GM12878 (cell line): ENCODE data around the gene SLC35F3. TPM values are rescaled to one million over a fixed set of nuclear protein-coding genes. Genes with fewer than 3 reads are reported as not detected.

Experiments used
- ATAC-seq: fragments of 200-7000 bp; cut with Tn5 transposase; 3 replicates; pipeline ENCODE4 v1.9.1; 2020; ENCODE audit warnings: mild to moderate bottlenecking, moderate library complexity
- BruUV-seq: library from RNA; stranded (reverse); fragments of 400-500 nt; replicated peaks from 2 replicates; lab custom pipeline; 2021; lab: Mats Ljungman, UMichigan
- CTCF ChIA-PET: fragments of 300-600 bp; sonication (Branson Sonifier 250); formaldehyde crosslinking; extraction: SDS; loops from one replicate; lab custom pipeline; 2021; ENCODE audit warnings: inconsistent platforms; lab: Yijun Ruan, JAX
- POLR2A ChIA-PET: fragments of 350-600 bp; formaldehyde crosslinking; extraction: SDS; loops from one replicate; lab custom pipeline; 2021; ENCODE audit warnings: inconsistent platforms; lab: Charles Lee
- RAD21 ChIA-PET: fragments of 300-600 bp; sonication (Branson Sonifier 250); formaldehyde crosslinking; loops from one replicate; lab custom pipeline; 2023; ENCODE audit warnings: antibody characterized with exemption; ENCODE audit not compliant: unreplicated experiment; lab: Charles Lee
- SMC1A ChIA-PET: fragments of 300-600 bp; sonication (Branson Sonifier 250); formaldehyde crosslinking; loops from one replicate; lab custom pipeline; 2023; ENCODE audit not compliant: unreplicated experiment, uncharacterized antibody; lab: Charles Lee
- DNase-seq: peaks from one replicate; pipeline ENCODE4 v3.0.0-alpha.2; 2011; ENCODE audit warnings: low read depth, low spot score
- FAIRE-seq: peaks from 3 replicates; lab custom pipeline; 2011; peaks lifted over from hg19 to GRCh38; lab: Jason Lieb, UNC
- H2AFZ ChIP-seq: 2 replicates; pipeline ENCODE4 v1.6.0; 2011; ENCODE audit warnings: low read depth, low read length, control low read depth; ENCODE audit not compliant: control insufficient read depth
- H3K27ac ChIP-seq: 2 replicates; pipeline ENCODE4 v1.5.1; 2011; ENCODE audit warnings: control low read depth; ENCODE audit not compliant: control insufficient read depth, insufficient read depth
- H3K27me3 ChIP-seq, 2 experiments: replicated peaks in 1 of 2; 2 replicates each; pipeline versions ENCODE4 v1.6.0 to v1.6.1; 2011; ENCODE audit warnings: low read length in 1 of 2; ENCODE audit not compliant: control insufficient read depth in 2 of 2, insufficient read depth in 2 of 2
- H3K36me3 ChIP-seq, 2 experiments: 2 replicates each; pipeline ENCODE4 v1.5.1; 2011; ENCODE audit warnings: low read length in 1 of 2; ENCODE audit not compliant: control insufficient read depth in 2 of 2, insufficient read depth in 2 of 2
- H3K4me1 ChIP-seq: 2 replicates; pipeline ENCODE4 v1.6.1; 2011; ENCODE audit warnings: mild to moderate bottlenecking, low read length, moderate library complexity, mixed read lengths; ENCODE audit not compliant: control insufficient read depth, insufficient read depth
- H3K4me2 ChIP-seq: 2 replicates; pipeline ENCODE4 v1.6.0; 2011; ENCODE audit warnings: control low read depth; ENCODE audit not compliant: control insufficient read depth, insufficient read depth
- H3K4me3 ChIP-seq: fragments of 200-600 bp; sonication (generic); 2 replicates; pipeline ENCODE4 v1.5.1; 2016
- H3K79me2 ChIP-seq: 2 replicates; pipeline ENCODE4 v1.6.0; 2011; ENCODE audit warnings: low read length; ENCODE audit not compliant: control insufficient read depth, insufficient read depth
- H3K9ac ChIP-seq: 2 replicates; pipeline ENCODE4 v1.8.0; 2011; ENCODE audit warnings: low read length, control low read depth, mixed read lengths; ENCODE audit not compliant: control insufficient read depth, insufficient read depth
- H3K9me3 ChIP-seq: replicated peaks from 3 replicates; pipeline ENCODE4 v1.5.1; 2011; ENCODE audit warnings: mild to moderate bottlenecking, low read length; ENCODE audit not compliant: control insufficient read depth, insufficient read depth
- H4K20me1 ChIP-seq: 2 replicates; pipeline ENCODE4 v1.6.0; 2011; ENCODE audit not compliant: control insufficient read depth, insufficient read depth
- ATF2 ChIP-seq: IDR thresholded peaks from 2 replicates; pipeline ENCODE4 v1.6.1; 2012; ENCODE audit warnings: low read length, inconsistent platforms
- BMI1 ChIP-seq: fragments of 450-650 bp; IDR thresholded peaks from 2 replicates; pipeline ENCODE4 v1.6.1; 2016; ENCODE audit warnings: mild to moderate bottlenecking, moderate library complexity, borderline replicate concordance
- CBFB ChIP-seq: IDR thresholded peaks from 2 replicates; pipeline ENCODE4 v1.6.1; 2016; ENCODE audit warnings: antibody characterized with exemption, low read depth
- CBX3 ChIP-seq: fragments of 200-600 bp; sonication (generic); IDR thresholded peaks from 2 replicates; pipeline ENCODE4 v1.6.1; 2016; ENCODE audit warnings: low read depth, borderline replicate concordance
- CHD2 ChIP-seq: IDR thresholded peaks from 2 replicates; pipeline ENCODE4 v1.6.1; 2011; ENCODE audit warnings: low read depth, low read length, improper control_type of control experiment, borderline replicate concordance
- FOS ChIP-seq: IDR thresholded peaks from 3 replicates; pipeline ENCODE4 v1.6.1; 2011; ENCODE audit warnings: borderline replicate concordance; ENCODE audit not compliant: insufficient read length; ENCODE audit errors: extremely low read depth
- HDGF ChIP-seq: fragments of 450-650 bp; IDR thresholded peaks from 2 replicates; pipeline ENCODE4 v1.6.1; 2016; ENCODE audit warnings: antibody characterized with exemption
- NBN ChIP-seq: fragments of 450-650 bp; IDR thresholded peaks from 2 replicates; pipeline ENCODE4 v1.6.1; 2016
- NFXL1 ChIP-seq: fragments of 450-650 bp; IDR thresholded peaks from 2 replicates; pipeline ENCODE4 v1.6.1; 2017; ENCODE audit warnings: antibody characterized with exemption, mild to moderate bottlenecking, borderline replicate concordance
- NFYB ChIP-seq: IDR thresholded peaks from 2 replicates; pipeline ENCODE4 v1.6.1; 2011; ENCODE audit warnings: low read depth, mild to moderate bottlenecking, low read length, improper control_type of control experiment, moderate library complexity; ENCODE audit not compliant: insufficient read depth
- NRF1 ChIP-seq: conservative IDR thresholded peaks from 2 replicates; pipeline ENCODE4 v1.6.1; 2011; ENCODE audit warnings: mild to moderate bottlenecking, low read depth, low read length, improper control_type of control experiment
- POLR2AphosphoS2 ChIP-seq: IDR thresholded peaks from 2 replicates; pipeline ENCODE4 v1.6.1; 2011; ENCODE audit warnings: low read depth, mild to moderate bottlenecking, low read length, improper control_type of control experiment, moderate library complexity
- POU2F2 ChIP-seq: IDR thresholded peaks from 3 replicates; pipeline ENCODE4 v1.6.1; 2011; ENCODE audit warnings: low read depth, mild to moderate bottlenecking, low read length, borderline replicate concordance
- RELA ChIP-seq: fragments of 450-650 bp; IDR thresholded peaks from 2 replicates; pipeline ENCODE4 v1.8.0; 2014; ENCODE audit warnings: borderline replicate concordance; ENCODE audit not compliant: partially characterized antibody
- SP1 ChIP-seq: IDR thresholded peaks from one replicate; pipeline ENCODE4 v1.6.1; 2011; ENCODE audit warnings: low read depth, low read length
- SRF ChIP-seq, 2 experiments: IDR thresholded peaks; 2 replicates each; pipeline ENCODE4 v1.6.1; 2011; ENCODE audit warnings: low read depth in 2 of 2, low read length in 2 of 2, mild to moderate bottlenecking in 1 of 2, moderate library complexity in 1 of 2
- TCF3 ChIP-seq: IDR thresholded peaks from 2 replicates; pipeline ENCODE4 v1.6.1; 2012; ENCODE audit warnings: low read depth, mild to moderate bottlenecking, low read length, borderline replicate concordance; ENCODE audit not compliant: insufficient read depth
- YBX1 ChIP-seq: fragments of 450-650 bp; IDR thresholded peaks from 2 replicates; pipeline ENCODE4 v1.6.1; 2016; ENCODE audit warnings: antibody characterized with exemption
- WGBS: methylation state at CpG from one replicate; pipeline ENCODE4 v1.1.6; 2016; ENCODE audit warnings: low lambda C conversion rate; ENCODE audit not compliant: insufficient replicate concordance, insufficient coverage; ENCODE audit errors: missing lambda C conversion rate; 5-methylcytosine and 5-hydroxymethylcytosine counted together
- in situ Hi-C: fragments of 300-500 bp; cut with MboI; formaldehyde crosslinking; loops from 9 replicates; pipeline ENCODE4 v1.14.3; 2018; ENCODE audit warnings: mixed read lengths
- intact Hi-C: fragments of 100-400 bp; cut with micrococcal nuclease; formaldehyde crosslinking; loops from one replicate; pipeline ENCODE4 v1.14.2; 2022; ENCODE audit not compliant: unreplicated experiment
- polyA plus RNA-seq, 11 experiments: library from polyadenylated mRNA; depleted of rRNA in 4 of 11; unstranded in 6 of 11; stranded (reverse) in 5 of 11; fragments of >200 nt; fragmentation: Nextera tagmentation in 4 of 11; fragmentation: Illumina TruSeq in 1 of 11; extraction: Ambion mirVana in 4 of 11; extraction: Trizol in 1 of 11; gene quantifications; 1 replicate in 1 of 11; 2 replicates in 10 of 11; pipeline versions ENCODE4 v1.2.1 to v1.2.3, GENCODE V29; 2011 to 2016; ENCODE audit warnings: inconsistent platforms in 2 of 11, missing spikeins in 2 of 11, low read depth in 1 of 11
- total RNA-seq, 4 experiments: library from RNA; depleted of rRNA in 3 of 4; stranded (reverse); fragments of >200 nt in 3 of 4; fragmentation: Illumina TruSeq in 1 of 4; extraction: Trizol in 1 of 4; gene quantifications; 2 replicates each; pipeline versions ENCODE4 v1.2.1 to v1.2.3, GENCODE V29; 2013 to 2021
- TF ChIP-seq, protein P1 (sequence below): fragments of 450-650 bp; formaldehyde crosslinking; IDR thresholded peaks from 2 replicates; pipeline ENCODE4 v1.4.0; 2022; ENCODE audit warnings: mild to moderate bottlenecking, moderate library complexity
- TF ChIP-seq, protein P2 (sequence below), 3 experiments: IDR thresholded peaks in 2 of 3; conservative IDR thresholded peaks in 1 of 3; 2 replicates each; pipeline ENCODE4 v1.5.1; 2011; ENCODE audit warnings: low read depth in 3 of 3, low read length in 3 of 3, mild to moderate bottlenecking in 3 of 3, control low read depth in 2 of 3, moderate library complexity in 2 of 3, inconsistent platforms in 1 of 3, mixed read lengths in 1 of 3; ENCODE audit not compliant: control insufficient read depth in 2 of 3, insufficient read depth in 1 of 3; ENCODE audit errors: extremely low read depth in 1 of 3

Gene SLC35F3
- total and polyA plus RNA-seq, 10 of the 15 experiments (the other 5 are each of a cell fraction or from before 2014, with no cell fraction given): 1.0 to 8.6 (median 5.7) TPM

DNA sequence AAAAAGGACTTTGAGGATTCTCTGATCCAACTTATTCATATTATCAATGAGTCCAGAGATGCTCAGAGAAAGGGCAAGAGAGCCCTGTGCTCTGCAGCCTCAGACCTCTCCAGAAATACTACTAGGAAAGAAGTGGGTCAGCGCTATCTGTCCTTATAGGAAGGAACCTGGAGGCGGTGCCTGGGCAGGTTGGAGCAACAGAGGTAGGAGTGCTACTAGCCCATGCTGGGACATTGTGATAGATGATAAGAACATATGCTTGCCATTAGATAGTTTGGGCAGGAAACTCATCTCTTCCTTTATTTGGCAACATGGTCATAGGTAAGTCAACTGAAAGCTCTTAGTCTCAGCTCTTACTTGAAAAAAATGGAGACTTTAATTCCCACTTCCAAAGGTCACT lies 335.0 kb downstream of the SLC35F3 start:
- Histone ChIP-seq H3K4me2 (no peak overlapping the region), H3K9me3 (no peaks in the 10 kb centered on the region; the same call in 1 of the 3 replicates), H3K4me3 (no peak overlapping the region), H3K27ac (no peak overlapping the region), H3K9ac (no peak overlapping the region), H3K27me3 (no peaks in the 10 kb centered on the region), H3K79me2 (no peaks in the 10 kb centered on the region), H4K20me1 (no peaks in the 10 kb centered on the region), H2AFZ (no peak overlapping the region), H3K4me1 (peaks cover 12% of the 10 kb centered on the region), H3K36me3 (no peaks in the 10 kb centered on the region)
- no peak for TF ChIP-seq NBN
- no peak for TF ChIP-seq YBX1
- no peak for TF ChIP-seq CBFB
- no peak for TF ChIP-seq RELA
- TF ChIP-seq TCF3: no peak
- TF ChIP-seq, protein P1, sequence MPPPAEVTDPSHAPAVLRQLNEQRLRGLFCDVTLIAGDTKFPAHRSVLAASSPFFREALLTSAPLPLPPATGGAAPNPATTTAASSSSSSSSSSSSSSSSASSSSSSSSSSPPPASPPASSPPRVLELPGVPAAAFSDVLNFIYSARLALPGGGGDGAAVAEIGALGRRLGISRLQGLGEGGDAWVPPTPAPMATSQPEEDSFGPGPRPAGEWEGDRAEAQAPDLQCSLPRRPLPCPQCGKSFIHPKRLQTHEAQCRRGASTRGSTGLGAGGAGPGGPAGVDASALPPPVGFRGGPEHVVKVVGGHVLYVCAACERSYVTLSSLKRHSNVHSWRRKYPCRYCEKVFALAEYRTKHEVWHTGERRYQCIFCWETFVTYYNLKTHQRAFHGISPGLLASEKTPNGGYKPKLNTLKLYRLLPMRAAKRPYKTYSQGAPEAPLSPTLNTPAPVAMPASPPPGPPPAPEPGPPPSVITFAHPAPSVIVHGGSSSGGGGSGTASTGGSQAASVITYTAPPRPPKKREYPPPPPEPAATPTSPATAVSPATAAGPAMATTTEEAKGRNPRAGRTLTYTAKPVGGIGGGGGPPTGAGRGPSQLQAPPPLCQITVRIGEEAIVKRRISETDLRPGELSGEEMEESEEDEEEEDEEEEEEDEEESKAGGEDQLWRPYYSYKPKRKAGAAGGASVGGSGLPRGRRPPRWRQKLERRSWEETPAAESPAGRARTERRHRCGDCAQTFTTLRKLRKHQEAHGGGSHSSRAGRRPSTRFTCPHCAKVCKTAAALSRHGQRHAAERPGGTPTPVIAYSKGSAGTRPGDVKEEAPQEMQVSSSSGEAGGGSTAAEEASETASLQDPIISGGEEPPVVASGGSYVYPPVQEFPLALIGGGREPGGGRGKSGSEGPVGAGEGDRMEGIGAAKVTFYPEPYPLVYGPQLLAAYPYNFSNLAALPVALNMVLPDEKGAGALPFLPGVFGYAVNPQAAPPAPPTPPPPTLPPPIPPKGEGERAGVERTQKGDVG: no peak
- no peak for TF ChIP-seq HDGF
- TF ChIP-seq FOS: no peak
- TF ChIP-seq CBX3: no peak
- no peak for TF ChIP-seq CHD2
- TF ChIP-seq POLR2AphosphoS2: no peak
- no peak for TF ChIP-seq SRF (IDR thresholded peaks at IDR 0.05; ENCODE audit: low read depth in 2 of 2, low read length in 2 of 2)
- TF ChIP-seq, protein P2, sequence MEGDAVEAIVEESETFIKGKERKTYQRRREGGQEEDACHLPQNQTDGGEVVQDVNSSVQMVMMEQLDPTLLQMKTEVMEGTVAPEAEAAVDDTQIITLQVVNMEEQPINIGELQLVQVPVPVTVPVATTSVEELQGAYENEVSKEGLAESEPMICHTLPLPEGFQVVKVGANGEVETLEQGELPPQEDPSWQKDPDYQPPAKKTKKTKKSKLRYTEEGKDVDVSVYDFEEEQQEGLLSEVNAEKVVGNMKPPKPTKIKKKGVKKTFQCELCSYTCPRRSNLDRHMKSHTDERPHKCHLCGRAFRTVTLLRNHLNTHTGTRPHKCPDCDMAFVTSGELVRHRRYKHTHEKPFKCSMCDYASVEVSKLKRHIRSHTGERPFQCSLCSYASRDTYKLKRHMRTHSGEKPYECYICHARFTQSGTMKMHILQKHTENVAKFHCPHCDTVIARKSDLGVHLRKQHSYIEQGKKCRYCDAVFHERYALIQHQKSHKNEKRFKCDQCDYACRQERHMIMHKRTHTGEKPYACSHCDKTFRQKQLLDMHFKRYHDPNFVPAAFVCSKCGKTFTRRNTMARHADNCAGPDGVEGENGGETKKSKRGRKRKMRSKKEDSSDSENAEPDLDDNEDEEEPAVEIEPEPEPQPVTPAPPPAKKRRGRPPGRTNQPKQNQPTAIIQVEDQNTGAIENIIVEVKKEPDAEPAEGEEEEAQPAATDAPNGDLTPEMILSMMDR (IDR thresholded peaks at IDR 0.05 in 2 of 3, conservative IDR thresholded peaks at IDR 0.05 in 1 of 3; ENCODE audit: control insufficient read depth in 2 of 3, extremely low read depth in 1 of 3, insufficient read depth in 1 of 3, low read depth in 3 of 3, low read length in 3 of 3): no peak
- no peak for TF ChIP-seq BMI1
- TF ChIP-seq NFYB: no peak
- TF ChIP-seq SP1: no peak
- TF ChIP-seq POU2F2: no peak
- TF ChIP-seq NFXL1: no peak
- TF ChIP-seq NRF1: no peak
- no peak for TF ChIP-seq ATF2
- ChIA-PET SMC1A (interaction anchor here (9.8 kb wide), 1 partner anchor 23 kb away, joined by 86 read pairs; no protein-coding TSS in a partner anchor), POLR2A (no interaction called here), CTCF (interaction anchor here (1.7 kb wide), 1 partner anchor 9 kb away, joined by 5 read pairs; no protein-coding TSS in a partner anchor), RAD21 (no interaction called here)
- FAIRE-seq (no peak), ATAC-seq (no peak), DNase-seq (no peak)
- in situ Hi-C loops (no loop called here), intact Hi-C loops (no loop called here)
- 96% methylated on average over 2 of the region's 2 CpGs for WGBS
- BruUV-seq: no TSS peak
